HG03025 (cell line): ENCODE data around the gene DST.
"Not testable (repeated sequence)": the region's sequence is repeated elsewhere in the genome, so short reads cannot be mapped to it uniquely, and the experiment has no call there.

Source experiments
- ATAC-seq: cut with Tn5 transposase; IDR thresholded peaks from one replicate; pipeline ENCODE4 v1.9.1; 2021; ENCODE audit warnings: mild to moderate bottlenecking, moderate library complexity; ENCODE audit not compliant: unreplicated experiment, low FRiP score

The DST gene

DNA sequence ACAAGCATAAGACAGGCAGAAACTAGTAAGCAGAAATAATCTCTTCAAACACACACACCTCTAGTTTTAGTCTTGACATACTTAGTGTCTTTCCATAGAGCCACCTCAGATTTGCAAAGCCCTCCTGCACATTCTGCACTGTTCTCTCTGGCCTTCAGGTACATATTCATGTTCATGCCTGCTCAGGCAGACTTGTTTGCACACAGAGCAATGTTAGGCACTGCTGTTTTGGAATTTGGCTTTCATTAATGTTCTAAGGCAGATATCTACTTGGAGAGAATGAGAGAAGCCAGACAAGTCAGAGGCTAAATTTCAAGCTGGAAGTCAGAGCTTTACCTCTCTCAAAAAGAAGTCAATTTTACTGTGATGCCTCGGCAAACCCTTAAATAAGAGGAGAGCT lies 21.3 kb upstream of the DST start:
- ATAC-seq = no peak

DNA sequence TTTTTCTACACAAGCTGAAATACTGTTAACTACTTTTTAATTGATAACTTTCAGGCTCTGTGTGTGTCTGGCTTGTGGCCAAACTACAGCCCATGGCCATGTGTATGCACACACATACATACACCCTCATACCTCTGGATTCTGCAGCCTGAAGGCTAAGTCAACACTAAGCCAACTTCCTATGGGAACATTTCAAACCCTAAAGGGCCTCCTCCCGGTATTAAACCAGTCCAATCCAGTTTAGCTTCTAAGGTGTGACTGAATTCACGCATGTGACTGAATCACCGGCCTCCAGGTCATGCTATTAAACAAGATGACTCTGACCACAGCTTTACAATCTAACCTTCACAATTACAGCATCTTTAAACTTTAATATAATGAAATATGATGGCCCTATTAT lies 20.7 kb upstream of the DST start:
- ATAC-seq = no peak

- ATAC-seq = not testable (repeated sequence)
Measured at GRCh38 chr6:56661338-56661737, 18.6 kb upstream of the DST start.

DNA sequence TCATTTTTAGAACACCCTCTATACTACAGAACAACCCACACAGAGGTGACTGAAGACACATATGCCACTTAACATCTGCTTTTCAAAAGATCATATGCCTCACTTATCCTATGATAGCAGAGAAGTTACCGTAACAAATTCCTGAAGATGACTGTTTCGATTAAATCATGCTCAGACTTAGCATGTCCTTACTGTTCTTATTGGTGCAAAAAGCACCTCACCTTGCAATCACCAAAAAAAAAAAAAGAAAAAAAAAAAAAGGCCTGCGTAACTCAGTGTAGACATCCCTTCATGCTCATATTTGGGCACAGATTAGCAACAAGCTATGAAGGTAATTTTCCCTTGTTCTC lies 17.7 kb upstream of the DST start:
- peak; percentile 35 for ATAC-seq

GRCh38 chr6:56659721-56660380 lies 17.2 kb upstream of the DST start:
- ATAC-seq = peak; percentile 67

GRCh38 chr6:56658326-56658725 lies 15.6 kb upstream of the DST start:
- ATAC-seq = no peak

DNA sequence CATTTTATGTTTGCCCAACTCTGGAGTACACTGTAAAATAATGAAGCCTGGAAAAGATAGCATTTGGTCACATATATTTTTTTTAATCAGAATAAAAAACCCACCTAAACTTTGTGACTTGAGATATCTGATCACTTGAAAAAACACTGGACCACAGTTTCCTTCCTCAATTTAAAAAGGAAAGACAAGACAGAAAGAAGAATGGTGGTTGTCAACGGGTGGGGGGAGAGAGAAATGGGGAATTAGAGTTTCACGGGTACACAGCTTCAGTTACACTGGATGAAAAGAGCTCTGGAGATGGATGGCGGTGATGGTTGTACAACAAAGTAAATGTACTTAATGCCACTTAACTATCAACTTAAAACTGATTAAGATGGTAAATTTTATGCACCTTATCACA lies 14.7 kb upstream of the DST start:
- no peak for ATAC-seq

GRCh38 chr6:56656466-56656865 lies 13.8 kb upstream of the DST start:
- no peak for ATAC-seq

- no peak for ATAC-seq
Measured at GRCh38 chr6:56655996-56656395, 13.3 kb upstream of the DST start.

DNA sequence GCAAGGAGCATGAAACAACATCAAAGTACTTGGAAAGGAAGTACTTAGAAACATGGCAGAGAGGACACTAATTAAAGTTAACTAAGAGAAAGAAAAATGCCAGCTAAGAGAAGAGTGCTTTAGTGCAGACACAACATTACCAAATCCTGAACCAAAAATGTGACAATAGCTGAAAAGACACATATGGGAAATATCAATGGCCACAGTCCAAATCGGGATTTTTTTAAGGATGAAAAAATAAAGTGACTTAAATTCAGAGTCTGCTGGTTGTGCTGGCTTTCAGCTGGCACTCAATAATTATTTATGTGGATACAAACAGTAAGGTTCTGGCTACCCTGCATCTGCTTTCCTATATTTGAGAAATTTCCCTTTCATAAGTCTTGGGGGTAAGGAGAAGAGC lies 12.6 kb upstream of the DST start:
- ATAC-seq = no peak

- no peak for ATAC-seq
Measured at GRCh38 chr6:56652994-56653393, 10.3 kb upstream of the DST start.

- no peak for ATAC-seq
Measured at GRCh38 chr6:56652231-56652630, 9.5 kb upstream of the DST start.

DNA sequence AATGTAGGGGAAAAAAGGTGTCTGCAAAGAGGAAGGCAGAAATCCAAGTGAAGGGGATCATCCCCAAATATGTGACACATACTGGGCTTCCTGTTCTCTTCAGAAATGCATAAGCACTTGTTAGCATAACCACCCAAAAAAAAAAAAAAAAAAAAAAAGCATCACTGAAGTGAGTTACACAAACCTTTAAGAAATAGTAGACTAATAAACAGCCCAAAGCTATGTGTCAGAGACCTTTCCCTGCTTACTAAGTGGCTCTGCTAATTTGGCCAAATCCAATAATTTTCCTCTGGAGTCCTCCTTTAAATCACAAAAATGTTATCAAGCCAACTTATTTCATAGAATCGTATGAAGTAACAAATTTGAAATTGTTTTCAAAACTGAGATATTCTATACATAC lies 7.5 kb upstream of the DST start:
- ATAC-seq = no peak

DNA sequence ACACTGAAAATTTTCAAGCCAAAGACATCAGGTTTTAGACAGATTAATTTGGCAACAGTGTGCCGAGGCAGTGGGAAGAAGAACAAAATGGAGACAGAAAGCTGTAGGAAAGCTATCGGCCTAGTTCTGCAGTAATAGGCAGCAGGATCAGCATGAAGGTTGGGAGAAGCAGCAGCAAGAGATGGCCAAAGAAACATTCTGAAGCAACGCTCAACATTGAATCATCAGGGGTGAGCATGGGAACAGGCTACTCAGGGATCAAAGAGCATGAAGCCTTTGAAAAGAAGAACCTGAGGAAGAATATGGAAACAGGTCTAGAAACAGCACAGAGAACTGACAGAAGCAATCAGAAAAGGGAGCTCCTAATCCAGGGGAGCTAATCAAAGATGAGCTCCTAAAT lies 7.1 kb upstream of the DST start:
- no peak for ATAC-seq

GRCh38 chr6:56649053-56649769 lies 6.5 kb upstream of the DST start:
- ATAC-seq = no peak

DNA sequence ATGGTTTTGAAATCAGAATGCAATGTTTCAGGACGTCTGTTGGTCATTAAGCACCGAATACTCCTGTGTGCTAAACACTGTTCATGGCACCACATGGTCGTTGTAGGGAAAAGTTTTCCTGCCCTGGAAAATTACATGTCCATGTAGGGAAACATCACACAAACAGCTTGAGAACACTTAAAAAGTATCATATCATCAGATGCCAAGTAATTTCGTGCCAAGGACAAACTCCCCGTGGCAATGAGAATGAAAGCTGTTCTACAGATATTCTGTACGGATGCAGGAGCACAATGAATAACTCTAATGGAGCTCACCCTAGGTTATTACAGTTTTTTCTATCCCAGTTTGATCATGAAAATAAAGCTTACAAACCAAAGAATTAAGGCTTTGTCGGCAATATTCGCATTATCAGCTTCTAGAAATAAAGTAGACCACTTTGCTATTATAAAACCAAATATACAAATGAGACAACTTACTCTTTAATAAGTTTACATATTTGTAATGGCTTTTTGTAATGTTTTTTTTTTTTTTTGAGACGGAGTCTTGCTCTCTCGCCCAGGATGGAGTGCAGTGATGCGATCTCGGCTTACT lies 4.6 kb upstream of the DST start:
- no peak for ATAC-seq

GRCh38 chr6:56644366-56644765 lies 1.7 kb upstream of the DST start:
- no peak for ATAC-seq

DNA sequence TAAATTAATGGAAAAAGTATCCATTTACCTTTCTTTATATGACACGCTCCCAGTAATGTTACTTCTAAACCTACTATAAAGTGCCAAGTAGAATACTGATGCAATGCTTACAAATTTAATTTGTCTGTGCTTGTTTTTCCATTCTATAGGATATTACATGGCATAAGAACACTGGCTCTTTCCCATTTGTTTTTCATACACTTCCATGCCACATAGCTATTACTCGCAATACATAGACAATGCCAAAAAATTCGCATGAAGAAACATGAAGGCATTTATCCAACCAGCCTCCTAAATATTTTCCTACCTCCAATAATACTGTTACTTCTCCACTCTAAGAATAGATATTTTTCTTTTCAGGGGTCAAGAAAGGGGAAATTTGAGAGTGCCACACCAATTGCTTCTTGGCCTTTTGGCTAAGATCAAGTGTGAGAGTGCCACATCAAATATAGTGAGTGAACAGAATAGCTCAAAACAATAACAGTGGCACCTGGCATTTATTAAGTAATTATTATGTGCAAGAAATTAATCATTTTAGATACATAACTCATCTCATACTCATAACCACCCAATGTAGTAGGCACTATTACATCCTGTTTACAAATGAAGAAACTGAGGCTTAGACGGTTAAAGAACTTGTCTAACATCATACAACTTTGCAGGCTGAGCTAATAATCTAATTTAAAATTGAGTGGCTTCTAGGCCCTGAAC lies 845 bp upstream of the DST start:
- ATAC-seq = no peak

DNA sequence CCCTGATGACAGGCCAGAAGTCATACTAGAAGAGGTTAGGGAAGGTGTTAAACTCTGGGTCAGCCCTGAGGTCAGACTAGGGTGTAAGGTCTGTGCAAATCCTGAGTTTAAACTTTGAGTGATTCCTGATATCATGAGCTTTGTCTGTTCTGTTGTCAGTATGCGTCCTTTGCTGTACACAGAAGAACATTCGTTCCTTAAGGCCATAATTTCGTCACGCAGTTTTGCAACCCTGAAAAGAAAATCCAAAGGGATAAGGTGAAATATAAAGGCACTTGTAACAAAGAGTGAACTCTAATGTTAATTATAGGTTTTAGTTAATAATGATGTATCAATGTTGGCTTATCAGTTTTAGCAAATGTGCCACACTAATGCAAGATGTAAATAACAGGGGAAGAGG lies 2.3 kb downstream of the DST start:
- ATAC-seq = no peak

DNA sequence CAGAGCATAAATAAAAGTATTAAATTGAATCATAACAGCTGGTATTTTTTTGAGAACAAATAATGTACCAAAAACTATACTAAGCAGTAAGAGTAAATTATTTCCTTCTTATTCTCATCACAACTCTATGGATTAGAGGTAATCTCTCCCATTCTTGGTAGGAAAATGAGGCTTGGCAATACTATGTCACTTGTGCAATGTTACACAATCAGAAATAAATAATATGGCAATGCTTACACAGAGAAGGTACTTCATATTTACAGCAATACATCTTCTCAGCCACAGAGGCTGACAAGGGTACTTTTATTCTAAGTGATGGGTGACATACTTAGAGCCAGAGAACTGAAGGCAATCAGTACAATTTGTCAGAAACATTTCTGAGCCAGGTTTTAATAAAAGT lies 3.9 kb downstream of the DST start:
- ATAC-seq = no peak

DNA sequence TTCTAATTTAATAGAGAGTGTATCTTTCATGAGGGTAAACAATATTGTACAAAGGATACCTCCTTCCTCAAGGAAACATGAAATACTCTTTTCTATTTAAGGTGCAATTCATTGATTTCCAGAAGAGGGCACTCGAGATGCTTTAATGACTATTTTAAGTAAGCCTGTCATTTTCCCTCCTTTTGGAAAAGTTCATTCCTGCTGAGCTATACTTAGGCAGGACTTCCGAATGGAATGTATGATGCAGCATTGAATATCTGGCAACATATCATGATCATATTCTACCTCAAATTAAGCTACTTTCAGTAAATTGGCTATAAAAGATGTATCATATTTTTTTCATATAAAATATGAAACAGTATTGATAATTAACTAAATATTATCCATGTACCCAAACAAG lies 5.0 kb downstream of the DST start:
- no peak for ATAC-seq

- no peak for ATAC-seq
Measured at GRCh38 chr6:56628105-56628504, 14.6 kb downstream of the DST start.
